Endothelial cell of umbilical vein (primary cell): ENCODE data around the gene IP6K3. TPM values are rescaled to one million over a fixed set of nuclear protein-coding genes. Genes with fewer than 3 reads are reported as not detected.

Experiments
- BruUV-seq: library from RNA; stranded (reverse); fragments of 400-500 nt; replicated peaks from 2 replicates; lab custom pipeline; 2021; lab: Mats Ljungman, UMichigan
- CTCF ChIA-PET: fragments of 300-600, 350-600 bp; sonication (Branson Sonifier 250); formaldehyde crosslinking; loops from one replicate; lab custom pipeline; 2021; ENCODE audit warnings: antibody characterized with exemption, inconsistent platforms; lab: Charles Lee
- POLR2A ChIA-PET: fragments of 300-600, 350-600 bp; sonication (Branson Sonifier 250); formaldehyde crosslinking; loops from one replicate; lab custom pipeline; 2021; ENCODE audit warnings: antibody characterized with exemption, inconsistent platforms; lab: Charles Lee
- DNase-seq: peaks from one replicate; pipeline ENCODE4 v3.0.0-alpha.2; 2011; ENCODE audit warnings: low read depth, low spot score
- FAIRE-seq: peaks from 2 replicates; lab custom pipeline; 2011; peaks lifted over from hg19 to GRCh38; lab: Jason Lieb, UNC
- H2AFZ ChIP-seq: 2 replicates; pipeline ENCODE4 v1.6.0; 2012; ENCODE audit warnings: low read depth, low read length, control low read depth, inconsistent platforms
- H3K27ac ChIP-seq: 2 replicates; pipeline ENCODE4 v1.5.1; 2011; ENCODE audit warnings: low read depth, mild to moderate bottlenecking, control low read depth, low read length, moderate library complexity; ENCODE audit not compliant: insufficient read depth
- H3K27me3 ChIP-seq, 2 experiments: 2 replicates each; pipeline versions ENCODE4 v1.6.0 to v1.6.1; 2011; ENCODE audit warnings: low read length in 2 of 2, mixed read lengths in 1 of 2; ENCODE audit not compliant: control insufficient read depth in 2 of 2, insufficient read depth in 2 of 2
- H3K36me3 ChIP-seq, 2 experiments: 2 replicates in 1 of 2; 3 replicates in 1 of 2; pipeline ENCODE4 v1.5.1; 2011; ENCODE audit warnings: low read length in 2 of 2, mild to moderate bottlenecking in 1 of 2, moderate library complexity in 1 of 2; ENCODE audit not compliant: control insufficient read depth in 2 of 2, insufficient read depth in 2 of 2; ENCODE audit errors: extremely low read depth in 1 of 2
- H3K4me1 ChIP-seq: 3 replicates; pipeline ENCODE4 v1.5.1; 2011; ENCODE audit warnings: mild to moderate bottlenecking, low read length; ENCODE audit not compliant: control insufficient read depth, insufficient read depth; ENCODE audit errors: extremely low read depth
- H3K4me2 ChIP-seq: 2 replicates; pipeline ENCODE4 v1.6.1; 2011; ENCODE audit warnings: low read length, control low read depth, mixed read lengths; ENCODE audit not compliant: insufficient read depth
- H3K4me3 ChIP-seq, 3 experiments: fragments of 200-600 bp in 1 of 3; sonication (generic), shearing (Covaris generic) in 1 of 3; replicated peaks in 1 of 3; 2 replicates each; pipeline ENCODE4 v1.5.1; 2011 to 2016; ENCODE audit warnings: control low read depth in 3 of 3, low read length in 3 of 3, mild to moderate bottlenecking in 2 of 3, inconsistent platforms in 1 of 3, low read depth in 1 of 3, moderate library complexity in 1 of 3; ENCODE audit not compliant: insufficient read depth in 1 of 3
- H3K79me2 ChIP-seq: 2 replicates; pipeline ENCODE4 v1.6.0; 2012; ENCODE audit warnings: low read length, inconsistent platforms; ENCODE audit not compliant: control insufficient read depth, insufficient read depth
- H3K9ac ChIP-seq: replicated peaks from 2 replicates; pipeline ENCODE3; 2011; ENCODE audit warnings: low read length, control low read depth; ENCODE audit not compliant: insufficient read depth; ENCODE audit errors: extremely low read depth
- H3K9me1 ChIP-seq: replicated peaks from 3 replicates; pipeline ENCODE4 v1.6.0; 2011; ENCODE audit warnings: mild to moderate bottlenecking, low read length; ENCODE audit not compliant: control insufficient read depth, insufficient read depth; ENCODE audit errors: extremely low read depth
- H3K9me3 ChIP-seq: replicated peaks from 2 replicates; pipeline ENCODE4 v1.5.1; 2012; ENCODE audit warnings: low read length, inconsistent platforms; ENCODE audit not compliant: control insufficient read depth, insufficient read depth
- H4K20me1 ChIP-seq: replicated peaks from 2 replicates; pipeline ENCODE3; 2011; ENCODE audit warnings: mild to moderate bottlenecking, low read length; ENCODE audit not compliant: control insufficient read depth, insufficient read depth; ENCODE audit errors: extremely low read depth
- EZH2 ChIP-seq: IDR thresholded peaks from 2 replicates; pipeline ENCODE4 v1.6.1; 2012; ENCODE audit warnings: borderline replicate concordance, low read depth, mild to moderate bottlenecking, moderate library complexity, low read length, inconsistent platforms; ENCODE audit not compliant: severe bottlenecking
- FOS ChIP-seq: IDR thresholded peaks from 2 replicates; pipeline ENCODE4 v1.6.1; 2011; ENCODE audit warnings: mild to moderate bottlenecking, low read length, moderate library complexity, borderline replicate concordance; ENCODE audit not compliant: insufficient read depth
- GATA2 ChIP-seq: IDR thresholded peaks from 2 replicates; pipeline ENCODE4 v1.7.0; 2011; ENCODE audit warnings: low read depth, mild to moderate bottlenecking, moderate library complexity, mixed read lengths, low read length; ENCODE audit not compliant: insufficient read length, insufficient read depth
- JUN ChIP-seq: IDR thresholded peaks from 2 replicates; pipeline ENCODE4 v1.6.1; 2011; ENCODE audit warnings: borderline replicate concordance, low read depth; ENCODE audit not compliant: insufficient read length, insufficient read depth
- MYC ChIP-seq: IDR thresholded peaks from one replicate; pipeline ENCODE4 v1.6.1; 2011; ENCODE audit warnings: mild to moderate bottlenecking, low read depth, low read length
- POLR2A ChIP-seq: IDR thresholded peaks from 2 replicates; pipeline ENCODE4 v1.6.1; 2012; ENCODE audit warnings: low read depth, mild to moderate bottlenecking, control low read depth, low read length
- POLR2AphosphoS5 ChIP-seq: IDR thresholded peaks from 2 replicates; pipeline ENCODE4 v1.6.1; 2012; ENCODE audit warnings: low read depth, mild to moderate bottlenecking, control low read depth, low read length, moderate library complexity; ENCODE audit not compliant: insufficient read depth
- dilution Hi-C: fragments of 300-500 bp; cut with MboI; formaldehyde crosslinking; loops from one replicate; pipeline ENCODE4 v1.15.0; 2019; ENCODE audit warnings: low sequenced_read_pairs; ENCODE audit not compliant: extremely low pct_ligation_motif_present
- intact Hi-C: fragments of 100-400 bp; cut with micrococcal nuclease; formaldehyde crosslinking; loops from one replicate; pipeline ENCODE4 v1.10.0; 2022
- polyA plus RNA-seq, 4 experiments: library from polyadenylated mRNA; depleted of rRNA in 3 of 4; stranded (reverse) in 3 of 4; unstranded in 1 of 4; fragments of >200 nt; gene quantifications; 2 replicates each; pipeline versions ENCODE4 v1.2.1 to v1.2.3, GENCODE V29; 2011 to 2012; ENCODE audit warnings: missing spikeins in 1 of 4
- total RNA-seq: library from RNA; stranded (reverse); gene quantifications from 2 replicates; pipeline ENCODE4 v1.2.3, GENCODE V29; 2021
- TF ChIP-seq, protein P1 (sequence below): IDR thresholded peaks from 2 replicates; pipeline ENCODE4 v1.6.1; 2011; ENCODE audit not compliant: insufficient read depth, insufficient read length
- TF ChIP-seq, protein P2 (sequence below), 2 donors: IDR thresholded peaks; 1 replicate in 1 of 2; 2 replicates in 1 of 2; pipeline ENCODE4 v1.5.1; 2011; ENCODE audit warnings: low read length in 2 of 2, mild to moderate bottlenecking in 2 of 2, moderate library complexity in 2 of 2, control low read depth in 1 of 2, inconsistent platforms in 1 of 2, low read depth in 1 of 2; ENCODE audit not compliant: insufficient read depth in 1 of 2; ENCODE audit errors: extremely low read depth in 1 of 2

IP6K3 gene
- total and polyA plus RNA-seq, 2 donors (not counting 3 experiments of a cell fraction or from before 2014, with no cell fraction given) = not detected

DNA sequence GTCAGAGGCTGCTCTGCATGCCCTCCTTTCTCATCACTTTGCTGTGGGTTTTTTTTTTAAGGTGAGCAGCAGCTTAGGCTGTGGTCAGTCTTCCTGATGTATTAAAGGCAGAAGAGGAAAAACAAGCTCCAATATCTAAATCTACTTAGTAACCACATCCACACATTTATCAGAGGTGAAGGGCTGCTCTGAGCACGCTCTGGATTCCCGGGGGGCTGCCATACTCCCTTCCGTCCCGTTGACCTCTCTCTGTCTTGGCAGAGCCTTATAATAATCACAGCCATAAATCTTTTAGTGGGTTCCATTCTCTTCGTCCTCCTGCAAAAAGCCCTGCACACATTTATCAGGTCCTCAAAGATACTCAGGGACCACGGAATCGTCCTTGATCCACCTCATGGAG, 44.9 kb upstream of the IP6K3 start:
- POLR2A ChIA-PET = interaction anchor here (0.7 to 0.9 kb wide), 2 partner anchors 12 to 303 kb away, joined by 3 to 5 read pairs; no protein-coding TSS in a partner anchor
- TF ChIP-seq POLR2A (no peak), POLR2AphosphoS5 (no peak), FOS (no peak), MYC (no peak), EZH2 (no peak), GATA2 (no peak), JUN (no peak)
- TF ChIP-seq, protein P1, sequence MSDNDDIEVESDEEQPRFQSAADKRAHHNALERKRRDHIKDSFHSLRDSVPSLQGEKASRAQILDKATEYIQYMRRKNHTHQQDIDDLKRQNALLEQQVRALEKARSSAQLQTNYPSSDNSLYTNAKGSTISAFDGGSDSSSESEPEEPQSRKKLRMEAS = no peak
- TF ChIP-seq, protein P2, sequence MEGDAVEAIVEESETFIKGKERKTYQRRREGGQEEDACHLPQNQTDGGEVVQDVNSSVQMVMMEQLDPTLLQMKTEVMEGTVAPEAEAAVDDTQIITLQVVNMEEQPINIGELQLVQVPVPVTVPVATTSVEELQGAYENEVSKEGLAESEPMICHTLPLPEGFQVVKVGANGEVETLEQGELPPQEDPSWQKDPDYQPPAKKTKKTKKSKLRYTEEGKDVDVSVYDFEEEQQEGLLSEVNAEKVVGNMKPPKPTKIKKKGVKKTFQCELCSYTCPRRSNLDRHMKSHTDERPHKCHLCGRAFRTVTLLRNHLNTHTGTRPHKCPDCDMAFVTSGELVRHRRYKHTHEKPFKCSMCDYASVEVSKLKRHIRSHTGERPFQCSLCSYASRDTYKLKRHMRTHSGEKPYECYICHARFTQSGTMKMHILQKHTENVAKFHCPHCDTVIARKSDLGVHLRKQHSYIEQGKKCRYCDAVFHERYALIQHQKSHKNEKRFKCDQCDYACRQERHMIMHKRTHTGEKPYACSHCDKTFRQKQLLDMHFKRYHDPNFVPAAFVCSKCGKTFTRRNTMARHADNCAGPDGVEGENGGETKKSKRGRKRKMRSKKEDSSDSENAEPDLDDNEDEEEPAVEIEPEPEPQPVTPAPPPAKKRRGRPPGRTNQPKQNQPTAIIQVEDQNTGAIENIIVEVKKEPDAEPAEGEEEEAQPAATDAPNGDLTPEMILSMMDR (IDR thresholded peaks at IDR 0.05; ENCODE audit: extremely low read depth in 1 of 2, insufficient read depth in 1 of 2, low read depth in 1 of 2, low read length in 2 of 2) = no peak
- Histone ChIP-seq H3K4me3 (no peak overlapping the region), H3K36me3 (no peaks in the 10 kb centered on the region), H2AFZ (no peak overlapping the region), H3K27me3 (peaks cover 0 to 6% of the 10 kb centered on the region in 2 experiments), H3K27ac (no peak overlapping the region), H3K4me2 (no peak overlapping the region), H3K9ac (no peak overlapping the region), H3K9me1 (no peaks in the 10 kb centered on the region), H3K9me3 (no peaks in the 10 kb centered on the region), H3K4me1 (peaks cover 19% of the 10 kb centered on the region), H4K20me1 (no peaks in the 10 kb centered on the region), H3K79me2 (peaks cover 8% of the 10 kb centered on the region)
- intact Hi-C loops = no loop called here
- dilution Hi-C loops = no loop called here
- FAIRE-seq = no peak
- DNase-seq = no peak
- no TSS peak for BruUV-seq
- CTCF ChIA-PET = interaction anchor here (2.9 kb wide), 1 partner anchor 20 kb away, joined by 14 read pairs; no protein-coding TSS in a partner anchor
